Measurements from ENCODE around the gene PTPRN2. TPM values are rescaled to one million over a fixed set of nuclear protein-coding genes. Genes with fewer than 3 reads are reported as not detected.

Gene PTPRN2
- total and polyA plus RNA-seq, 2 donors (not counting 3 experiments of a cell fraction or from before 2014, with no cell fraction given), result 0.62 to 0.88 TPM

DNA sequence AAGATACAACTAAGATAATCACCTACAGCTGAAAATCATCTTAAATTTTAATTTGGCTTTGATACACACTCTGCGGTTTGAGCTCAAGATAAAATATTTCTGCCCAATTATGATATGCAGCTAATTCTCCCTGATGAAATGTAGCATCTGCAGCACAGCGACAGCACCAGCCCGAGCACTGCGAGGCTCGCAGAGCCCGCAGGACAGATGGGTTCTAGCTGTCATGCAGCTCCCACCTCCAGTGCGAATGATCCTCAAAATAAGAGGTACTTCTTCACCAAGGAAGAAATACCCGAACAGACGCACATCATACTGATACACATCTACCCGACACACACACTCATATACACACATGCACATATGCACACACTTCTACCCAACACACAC lies 457.6 kb downstream of the PTPRN2 start:
- H3K36me3 ChIP-seq (ENCODE audit: control insufficient read depth in 2 of 2, extremely low read depth in 1 of 2, insufficient read depth in 2 of 2, low read length in 2 of 2), result no peaks in the 10 kb centered on the region
- H3K79me2 ChIP-seq (ENCODE audit: control insufficient read depth, insufficient read depth, low read length), result no peaks in the 10 kb centered on the region
- H3K4me1 ChIP-seq (ENCODE audit: control insufficient read depth, extremely low read depth, insufficient read depth, low read length), result no peaks in the 10 kb centered on the region
- ChIA-PET POLR2A (no interaction called here), CTCF (no interaction called here)
- intact Hi-C loops (cut with micrococcal nuclease), result no loop called here
- dilution Hi-C loops (cut with MboI; ENCODE audit: extremely low pct_ligation_motif_present, low sequenced_read_pairs), result no loop called here
- no peak for DNase-seq (ENCODE audit: low read depth, low spot score)
- H3K9me3 ChIP-seq (replicated peaks; ENCODE audit: control insufficient read depth, insufficient read depth, low read length), result peaks cover 10% of the 10 kb centered on the region
- FAIRE-seq, result no peak
- no peak overlapping the region for H3K9ac ChIP-seq (replicated peaks; ENCODE audit: extremely low read depth, insufficient read depth, low read length)
- H3K4me2 ChIP-seq (ENCODE audit: insufficient read depth, low read length), result no peak overlapping the region
- no peak overlapping the region for H3K4me3 ChIP-seq (replicated peaks in 1 of 3; ENCODE audit: insufficient read depth in 1 of 3, low read depth in 1 of 3, low read length in 3 of 3)
- H4K20me1 ChIP-seq (replicated peaks; ENCODE audit: control insufficient read depth, extremely low read depth, insufficient read depth, low read length), result no peaks in the 10 kb centered on the region
- no peaks in the 10 kb centered on the region for H3K9me1 ChIP-seq (replicated peaks; ENCODE audit: control insufficient read depth, extremely low read depth, insufficient read depth, low read length)
- no peak overlapping the region for H3K27ac ChIP-seq (ENCODE audit: insufficient read depth, low read depth, low read length)
- TF ChIP-seq POLR2A (IDR thresholded peaks at IDR 0.05; ENCODE audit: low read depth, low read length), result no peak
- TF ChIP-seq, protein P1, sequence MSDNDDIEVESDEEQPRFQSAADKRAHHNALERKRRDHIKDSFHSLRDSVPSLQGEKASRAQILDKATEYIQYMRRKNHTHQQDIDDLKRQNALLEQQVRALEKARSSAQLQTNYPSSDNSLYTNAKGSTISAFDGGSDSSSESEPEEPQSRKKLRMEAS (IDR thresholded peaks at IDR 0.05; ENCODE audit: insufficient read depth, insufficient read length), result no peak
- BruUV-seq (replicated peaks), result no TSS peak
- no peak overlapping the region for H2AFZ ChIP-seq (ENCODE audit: low read depth, low read length)
- no peaks in the 10 kb centered on the region for H3K27me3 ChIP-seq (ENCODE audit: control insufficient read depth in 2 of 2, insufficient read depth in 2 of 2, low read length in 2 of 2)

DNA sequence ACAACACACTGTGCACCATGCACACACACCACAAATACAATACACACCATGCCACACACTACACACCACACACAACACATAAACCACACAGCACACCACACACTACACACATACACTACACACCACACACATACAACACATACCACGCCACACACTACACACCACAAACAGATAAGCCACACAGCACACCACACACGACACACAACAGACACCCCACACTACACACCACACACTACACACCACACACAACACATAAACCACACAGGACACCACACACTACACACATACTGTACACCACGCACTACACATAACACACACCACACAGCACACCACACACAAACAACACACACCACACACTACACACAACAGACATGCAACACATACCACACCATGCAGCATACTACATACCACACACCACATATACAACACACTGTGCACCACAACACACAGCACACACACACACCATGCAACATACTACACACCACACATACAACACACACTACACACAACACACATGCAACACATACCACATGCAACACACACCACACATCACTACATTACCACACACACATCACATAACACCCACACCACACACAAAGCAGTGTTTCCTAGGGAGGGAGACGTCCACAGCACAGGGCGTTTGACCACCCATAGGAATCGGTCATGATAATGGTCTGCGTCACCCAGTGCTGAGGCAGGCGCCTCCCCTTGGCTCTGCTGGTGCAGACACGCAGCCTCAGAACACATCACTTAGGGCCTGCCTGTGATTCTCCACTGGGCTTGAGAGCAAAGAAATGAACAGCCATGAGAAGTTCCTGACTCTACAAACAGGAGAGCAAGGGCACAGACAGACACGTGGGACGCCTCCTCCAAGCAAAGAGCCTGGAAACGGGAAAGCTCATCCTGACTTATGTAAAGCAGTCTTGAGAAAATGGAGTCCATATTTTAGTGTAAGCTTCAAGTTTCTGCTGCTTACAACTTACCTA lies 458.3 kb downstream of the PTPRN2 start:
- Histone ChIP-seq H3K27me3 (ENCODE audit: control insufficient read depth in 2 of 2, insufficient read depth in 2 of 2, low read length in 2 of 2) (no peaks in the 10 kb centered on the region), H3K9ac (replicated peaks; ENCODE audit: extremely low read depth, insufficient read depth, low read length) (no peak overlapping the region), H3K9me1 (replicated peaks; ENCODE audit: control insufficient read depth, extremely low read depth, insufficient read depth, low read length) (no peaks in the 10 kb centered on the region), H3K4me3 (replicated peaks in 1 of 3; ENCODE audit: insufficient read depth in 1 of 3, low read depth in 1 of 3, low read length in 3 of 3) (no peak overlapping the region), H3K4me1 (ENCODE audit: control insufficient read depth, extremely low read depth, insufficient read depth, low read length) (no peaks in the 10 kb centered on the region), H3K36me3 (ENCODE audit: control insufficient read depth in 2 of 2, extremely low read depth in 1 of 2, insufficient read depth in 2 of 2, low read length in 2 of 2) (no peaks in the 10 kb centered on the region), H2AFZ (ENCODE audit: low read depth, low read length) (no peak overlapping the region), H4K20me1 (replicated peaks; ENCODE audit: control insufficient read depth, extremely low read depth, insufficient read depth, low read length) (no peaks in the 10 kb centered on the region), H3K9me3 (replicated peaks; ENCODE audit: control insufficient read depth, insufficient read depth, low read length) (peaks cover 10% of the 10 kb centered on the region), H3K79me2 (ENCODE audit: control insufficient read depth, insufficient read depth, low read length) (no peaks in the 10 kb centered on the region), H3K4me2 (ENCODE audit: insufficient read depth, low read length) (no peak overlapping the region), H3K27ac (ENCODE audit: insufficient read depth, low read depth, low read length) (no peak overlapping the region)
- POLR2A ChIA-PET, result no interaction called here
- CTCF ChIA-PET, result no interaction called here
- DNase-seq (ENCODE audit: low read depth, low spot score) (no peak), FAIRE-seq (no peak)
- intact Hi-C loops (cut with micrococcal nuclease) (no loop called here), dilution Hi-C loops (cut with MboI; ENCODE audit: extremely low pct_ligation_motif_present, low sequenced_read_pairs) (no loop called here)
- no TSS peak for BruUV-seq (replicated peaks)
- no peak for TF ChIP-seq EZH2 (IDR thresholded peaks at IDR 0.05; ENCODE audit: borderline replicate concordance, low read depth, low read length, severe bottlenecking)
- no peak for TF ChIP-seq POLR2A (IDR thresholded peaks at IDR 0.05; ENCODE audit: low read depth, low read length)
- TF ChIP-seq GATA2 (IDR thresholded peaks at IDR 0.05; ENCODE audit: insufficient read depth, insufficient read length, low read depth, low read length), result no peak
- no peak for TF ChIP-seq POLR2AphosphoS5 (IDR thresholded peaks at IDR 0.05; ENCODE audit: insufficient read depth, low read depth, low read length)
- TF ChIP-seq JUN (IDR thresholded peaks at IDR 0.05; ENCODE audit: borderline replicate concordance, insufficient read depth, insufficient read length, low read depth), result no peak
- TF ChIP-seq FOS (IDR thresholded peaks at IDR 0.05; ENCODE audit: borderline replicate concordance, insufficient read depth, low read length), result no peak
- TF ChIP-seq, protein P1 (IDR thresholded peaks at IDR 0.05; ENCODE audit: insufficient read depth, insufficient read length), result no peak
- TF ChIP-seq MYC (IDR thresholded peaks at IDR 0.05; ENCODE audit: low read depth, low read length), result no peak
- TF ChIP-seq, protein P2, sequence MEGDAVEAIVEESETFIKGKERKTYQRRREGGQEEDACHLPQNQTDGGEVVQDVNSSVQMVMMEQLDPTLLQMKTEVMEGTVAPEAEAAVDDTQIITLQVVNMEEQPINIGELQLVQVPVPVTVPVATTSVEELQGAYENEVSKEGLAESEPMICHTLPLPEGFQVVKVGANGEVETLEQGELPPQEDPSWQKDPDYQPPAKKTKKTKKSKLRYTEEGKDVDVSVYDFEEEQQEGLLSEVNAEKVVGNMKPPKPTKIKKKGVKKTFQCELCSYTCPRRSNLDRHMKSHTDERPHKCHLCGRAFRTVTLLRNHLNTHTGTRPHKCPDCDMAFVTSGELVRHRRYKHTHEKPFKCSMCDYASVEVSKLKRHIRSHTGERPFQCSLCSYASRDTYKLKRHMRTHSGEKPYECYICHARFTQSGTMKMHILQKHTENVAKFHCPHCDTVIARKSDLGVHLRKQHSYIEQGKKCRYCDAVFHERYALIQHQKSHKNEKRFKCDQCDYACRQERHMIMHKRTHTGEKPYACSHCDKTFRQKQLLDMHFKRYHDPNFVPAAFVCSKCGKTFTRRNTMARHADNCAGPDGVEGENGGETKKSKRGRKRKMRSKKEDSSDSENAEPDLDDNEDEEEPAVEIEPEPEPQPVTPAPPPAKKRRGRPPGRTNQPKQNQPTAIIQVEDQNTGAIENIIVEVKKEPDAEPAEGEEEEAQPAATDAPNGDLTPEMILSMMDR (IDR thresholded peaks at IDR 0.05; ENCODE audit: extremely low read depth in 1 of 2, insufficient read depth in 1 of 2, low read depth in 1 of 2, low read length in 2 of 2), result no peak

All from endothelial cell of umbilical vein (primary cell).